Measurements from ENCODE around the gene CSMD2.
A peak's percentile ranks its signal among the peaks of the same experiment; 100 is the strongest.

Gene CSMD2

DNA sequence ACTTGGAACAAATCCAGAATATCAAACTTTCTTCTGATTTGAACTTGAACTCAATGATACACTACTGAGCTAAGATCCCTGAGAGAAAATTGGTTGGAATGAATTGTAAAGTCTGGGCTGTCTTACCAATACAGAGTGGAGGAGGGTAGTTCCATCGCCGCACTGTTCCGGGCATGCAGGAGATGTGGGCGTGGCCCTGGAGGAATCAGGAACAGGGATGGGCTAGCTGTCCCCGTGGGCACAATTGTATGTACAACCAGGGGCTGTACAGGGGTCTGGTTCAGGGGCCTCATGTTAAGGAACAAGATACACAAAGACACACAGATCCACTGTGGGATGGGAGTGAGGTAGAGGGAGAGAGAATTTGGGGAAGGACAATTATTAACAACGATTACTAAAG lies 548.2 kb downstream of the CSMD2 start:
- DNase-seq (ENCODE audit: low read depth, low spot score) = no peak

DNA sequence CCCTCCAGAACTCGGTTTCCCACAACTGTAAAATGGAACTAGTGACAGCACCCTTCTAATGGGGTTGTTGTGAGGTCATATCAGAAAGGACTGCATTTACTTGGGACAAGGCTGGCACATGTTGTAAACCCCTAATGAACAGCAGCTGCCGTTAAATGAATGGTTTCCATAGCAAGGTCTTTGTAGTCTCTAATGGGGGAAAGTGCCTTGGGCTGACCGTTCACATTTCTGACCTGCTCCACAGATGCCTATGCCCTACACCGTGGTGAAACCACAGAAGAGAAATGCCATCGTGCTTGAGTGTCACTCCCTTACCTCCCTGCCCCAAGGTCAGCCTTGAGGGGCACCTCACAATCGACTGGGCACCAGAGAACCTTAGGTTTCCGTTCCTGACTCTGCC lies 549.5 kb downstream of the CSMD2 start:
- no peak for DNase-seq (ENCODE audit: low read depth, low spot score)

DNA sequence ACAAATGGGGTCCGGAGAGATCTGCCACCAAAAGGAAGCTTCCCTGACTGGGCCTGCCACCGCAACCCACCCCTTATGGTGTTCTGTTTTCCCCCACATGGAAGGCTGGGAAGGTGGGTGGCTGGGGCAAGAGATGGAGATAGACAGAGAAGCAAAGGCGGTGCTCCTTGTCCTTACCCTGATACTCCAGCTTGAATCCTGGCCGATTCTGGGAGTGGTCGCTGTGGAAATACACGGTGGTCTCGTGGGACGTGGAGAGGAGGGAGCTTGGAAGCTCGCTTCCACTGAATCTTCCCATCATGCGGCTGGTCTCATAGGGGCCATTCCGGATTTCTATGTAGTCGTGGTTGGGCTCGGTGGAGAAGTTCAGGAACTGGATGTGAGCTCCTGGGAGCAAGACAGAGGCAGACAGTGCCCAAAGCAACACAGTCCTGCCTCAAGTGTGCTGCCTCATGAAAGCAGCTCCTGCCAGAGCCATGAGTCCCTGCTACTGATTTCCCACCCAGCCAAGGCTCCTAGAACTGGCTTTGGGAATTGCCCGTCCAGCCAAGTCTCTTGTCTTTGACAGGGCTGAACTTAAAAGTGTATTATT lies 554.1 kb downstream of the CSMD2 start:
- DNase-seq (ENCODE audit: low read depth, low spot score) = no peak

DNA sequence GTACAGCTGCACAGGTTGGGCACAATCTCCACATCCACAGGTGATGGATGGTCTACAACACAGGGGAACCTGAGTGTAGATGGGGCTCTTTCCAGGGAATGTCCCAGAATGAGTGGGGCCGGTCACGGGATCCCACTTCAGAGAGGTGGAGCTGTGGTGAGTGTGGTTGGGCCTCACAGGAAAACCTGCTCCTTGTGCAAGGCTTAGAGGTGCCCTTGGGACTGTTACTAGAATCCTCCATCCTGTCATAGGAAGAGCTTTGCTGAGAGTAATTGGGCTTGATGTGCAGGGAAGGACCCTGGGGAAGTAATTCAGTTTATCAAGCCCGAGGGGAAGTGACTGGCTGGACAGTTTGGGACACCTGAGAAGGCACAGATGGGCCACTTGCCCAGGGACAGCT lies 554.6 kb downstream of the CSMD2 start:
- no peak for DNase-seq (ENCODE audit: low read depth, low spot score)

DNA sequence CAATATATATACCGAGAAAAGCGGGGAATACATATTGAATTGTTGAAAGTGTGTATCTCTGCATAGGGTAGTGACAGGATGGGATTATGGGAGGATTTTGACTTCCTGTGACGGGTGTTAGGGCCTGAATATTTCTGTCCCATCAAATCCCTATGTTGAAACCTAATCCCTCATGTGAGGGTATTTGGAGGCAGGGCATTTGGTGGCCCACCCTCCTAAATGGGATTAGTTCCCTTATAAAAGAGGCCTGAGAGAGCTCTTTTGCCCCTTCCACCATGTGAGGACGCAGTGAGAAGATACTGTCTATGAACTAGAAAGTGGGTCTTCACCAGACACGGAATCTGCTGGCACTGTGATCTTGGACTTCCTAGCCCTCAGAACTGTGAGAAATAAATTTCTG lies 555.3 kb downstream of the CSMD2 start:
- DNase-seq (ENCODE audit: low read depth, low spot score) = no peak

DNA sequence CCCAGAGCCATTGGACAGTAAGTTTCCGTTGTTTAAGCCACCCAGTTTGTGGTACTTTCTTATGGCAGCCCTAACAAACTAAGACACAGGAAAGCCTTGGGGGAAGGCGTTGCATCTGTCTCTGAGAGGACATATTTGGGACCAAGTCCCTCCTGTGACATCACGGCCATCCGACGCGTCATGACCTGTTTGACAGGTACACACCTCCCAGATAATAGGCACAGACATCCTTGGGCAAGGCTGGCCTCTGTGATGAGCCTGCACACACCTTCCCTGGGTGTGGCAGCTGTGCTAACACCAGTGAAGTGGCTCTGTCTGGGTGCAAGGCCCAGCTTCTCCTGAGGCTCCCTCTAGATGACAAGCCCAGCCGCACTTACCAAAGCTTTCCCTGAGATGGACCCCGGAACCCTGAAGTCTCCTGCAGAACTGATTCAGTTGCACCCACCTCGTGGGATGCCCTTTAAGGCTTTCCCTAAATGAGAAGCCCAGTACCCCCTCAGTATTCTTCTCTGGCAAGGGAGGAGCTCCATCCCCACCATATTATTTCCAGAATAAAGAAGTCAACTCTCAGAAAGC lies 556.1 kb downstream of the CSMD2 start:
- no peak for DNase-seq (ENCODE audit: low read depth, low spot score)

DNA sequence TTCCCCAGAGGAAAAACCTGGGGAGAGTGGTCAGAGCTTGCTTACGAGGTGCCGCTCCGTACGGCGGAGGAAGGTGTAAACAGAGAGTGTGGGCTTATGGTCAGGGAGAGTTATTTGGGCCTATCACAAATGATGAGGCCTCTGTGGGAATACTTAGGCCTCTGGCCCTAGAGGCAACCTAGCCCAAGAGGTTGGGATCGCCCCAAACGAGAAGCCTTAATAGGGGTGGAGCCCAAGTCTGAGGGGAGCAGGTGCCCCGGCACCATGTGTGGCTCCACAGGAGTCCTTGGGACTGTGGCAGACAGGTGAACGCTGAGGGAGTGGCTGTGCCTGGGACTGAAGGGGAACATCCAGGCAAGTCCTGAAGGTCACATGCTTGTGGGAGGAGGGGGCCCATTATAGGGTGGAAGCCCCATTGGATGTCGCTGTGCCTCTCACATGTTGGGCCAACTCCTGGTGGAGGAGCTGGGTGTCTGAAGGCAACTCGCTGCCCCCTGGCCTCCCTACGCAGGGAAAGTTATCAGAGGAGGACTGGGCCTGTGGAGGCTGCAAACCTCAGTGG lies 557.5 kb downstream of the CSMD2 start:
- DNase-seq (ENCODE audit: low read depth, low spot score) = no peak

DNA sequence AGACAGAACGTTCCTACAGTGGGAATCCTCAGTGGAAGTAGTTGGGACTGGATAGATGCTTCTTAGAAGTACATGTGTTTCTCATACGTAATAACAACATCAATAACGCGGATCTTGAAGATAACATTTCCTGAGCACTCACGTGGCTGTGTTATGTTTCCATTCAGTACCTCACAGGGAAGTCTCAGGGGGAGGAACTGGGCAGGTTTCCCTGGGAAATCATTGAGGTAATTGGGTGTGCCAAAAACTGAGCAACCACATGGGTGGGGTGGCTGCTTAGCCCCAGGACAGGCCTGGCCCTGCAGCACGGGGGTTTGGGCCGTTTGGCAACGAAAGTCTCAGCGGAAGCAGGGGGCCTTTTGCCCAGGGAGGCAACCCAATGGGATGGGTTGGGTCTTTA lies 558.8 kb downstream of the CSMD2 start:
- no peak for DNase-seq (ENCODE audit: low read depth, low spot score)

DNA sequence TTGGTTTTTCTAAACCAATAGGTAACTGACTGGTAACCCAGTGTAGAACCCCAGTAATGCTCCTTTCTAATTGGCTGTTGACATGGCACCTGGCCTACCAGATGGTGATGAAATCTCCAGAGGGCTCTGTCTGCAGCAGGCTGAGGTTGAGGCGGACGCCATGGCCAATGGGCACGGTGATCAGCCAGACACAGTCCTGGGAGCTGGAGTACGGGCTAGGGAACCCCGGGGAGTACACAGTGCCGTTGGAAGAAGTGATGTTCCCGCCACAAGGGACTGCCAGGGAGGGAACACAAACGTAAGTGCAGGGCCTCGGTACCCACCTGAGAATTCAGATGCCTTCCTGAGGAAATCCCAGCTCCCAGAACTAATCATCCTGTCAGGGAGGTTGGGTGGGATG lies 562.8 kb downstream of the CSMD2 start:
- DNase-seq (ENCODE audit: low read depth, low spot score) = no peak

DNA sequence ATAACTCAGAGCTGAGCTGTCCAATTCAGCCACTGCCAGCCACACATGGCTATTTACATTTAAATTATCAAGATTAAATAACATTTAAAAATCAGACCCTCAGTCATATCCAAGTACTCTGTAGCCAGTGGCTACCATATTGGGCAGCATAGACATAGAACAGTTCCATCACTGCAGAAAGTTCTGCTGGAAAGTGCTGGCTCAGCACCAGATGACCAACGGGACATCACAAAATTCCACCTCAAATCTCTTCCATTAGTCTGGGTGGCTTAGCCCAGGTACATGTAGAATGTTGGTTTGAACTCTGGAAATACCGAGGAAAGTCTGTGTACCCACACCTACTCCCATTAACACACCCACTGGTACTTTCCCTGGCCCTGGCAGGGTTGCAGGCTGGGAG lies 563.3 kb downstream of the CSMD2 start:
- no peak for DNase-seq (ENCODE audit: low read depth, low spot score)

DNA sequence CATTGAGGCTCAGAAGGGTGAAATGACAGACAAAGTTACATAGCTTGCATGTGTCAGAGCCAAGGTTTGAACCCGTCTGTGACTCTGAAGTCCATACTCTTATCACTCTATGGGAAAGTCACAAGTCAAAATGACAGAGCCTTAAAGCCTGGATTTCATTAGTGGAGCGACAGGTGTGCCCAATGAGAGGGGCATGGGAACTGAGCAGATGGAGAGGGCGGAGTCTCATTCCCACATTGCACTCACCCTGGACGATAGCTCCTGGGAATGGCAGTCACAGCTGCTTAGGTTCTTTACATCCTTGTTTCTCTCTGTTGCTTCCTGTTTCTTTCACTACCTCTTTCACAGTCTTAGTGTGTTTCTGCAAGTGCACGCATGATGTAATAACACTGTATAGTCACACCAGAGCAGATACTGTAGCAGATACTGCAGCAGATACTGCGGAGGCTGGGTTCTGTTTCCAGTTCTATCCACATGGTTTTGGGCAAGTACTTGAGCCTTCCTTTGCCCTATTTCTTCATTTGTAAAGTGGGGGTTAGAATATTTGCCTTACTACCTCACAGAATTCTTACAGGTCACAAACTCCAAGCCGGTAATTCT lies 565.4 kb downstream of the CSMD2 start:
- DNase-seq (ENCODE audit: low read depth, low spot score) = no peak

DNA sequence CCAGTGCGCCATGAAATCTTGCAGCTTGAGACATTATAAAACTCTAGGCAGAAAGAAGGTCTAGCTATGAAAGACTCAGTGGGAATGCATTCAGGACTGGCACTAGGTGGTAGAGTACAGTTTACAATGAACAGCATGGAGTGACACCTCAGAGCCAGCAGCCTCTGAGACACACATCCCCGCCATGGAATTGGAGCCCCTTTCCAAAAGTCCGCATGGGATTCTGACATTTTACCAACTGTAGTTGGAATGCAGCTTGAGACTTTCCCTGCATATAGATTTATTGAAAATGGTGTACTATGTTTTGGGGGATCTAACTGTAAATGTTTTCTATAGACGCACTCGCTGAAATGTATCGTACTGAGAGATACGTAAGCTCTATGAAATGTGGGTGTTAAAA lies 576.3 kb downstream of the CSMD2 start:
- no peak for DNase-seq (ENCODE audit: low read depth, low spot score)

DNA sequence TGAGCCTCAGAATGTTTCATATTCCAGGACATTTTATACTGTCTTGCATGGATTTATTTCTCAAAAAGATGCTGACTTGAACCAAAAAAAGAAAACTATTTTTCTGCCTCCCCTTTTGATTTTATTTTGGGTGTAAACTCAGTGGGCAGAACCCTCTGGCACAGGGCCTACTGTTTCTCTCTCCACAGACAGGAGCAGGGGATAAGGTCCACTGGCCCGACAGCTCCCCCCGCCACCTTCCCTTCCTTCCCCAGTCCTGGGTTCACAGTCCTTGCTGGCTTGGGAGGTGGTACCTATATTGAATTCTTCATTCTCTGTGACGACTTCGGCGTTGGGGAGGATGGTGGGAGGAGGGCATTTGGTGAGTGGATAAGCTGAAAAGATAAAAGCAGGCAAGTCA lies 578.2 kb downstream of the CSMD2 start:
- no peak for DNase-seq (ENCODE audit: low read depth, low spot score)

DNA sequence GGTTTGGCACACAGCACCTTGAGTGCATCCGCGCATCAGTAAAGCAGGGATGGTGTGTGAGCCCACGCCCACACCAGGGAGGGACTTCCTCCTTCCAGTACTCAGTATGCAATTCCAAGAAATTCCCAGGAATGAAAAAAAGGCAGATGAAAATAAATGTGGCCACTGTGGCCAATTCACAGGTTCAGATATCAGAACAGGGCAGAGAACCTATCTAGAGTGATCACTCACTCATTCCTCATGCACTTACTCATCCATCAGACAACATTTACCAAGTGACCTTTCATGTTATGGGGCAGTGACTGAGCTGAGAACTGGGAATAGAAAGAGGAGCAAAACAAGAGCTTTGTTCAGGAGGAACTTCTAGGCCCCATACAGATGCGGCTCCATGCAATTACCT lies 578.9 kb downstream of the CSMD2 start:
- no peak for DNase-seq (ENCODE audit: low read depth, low spot score)

DNA sequence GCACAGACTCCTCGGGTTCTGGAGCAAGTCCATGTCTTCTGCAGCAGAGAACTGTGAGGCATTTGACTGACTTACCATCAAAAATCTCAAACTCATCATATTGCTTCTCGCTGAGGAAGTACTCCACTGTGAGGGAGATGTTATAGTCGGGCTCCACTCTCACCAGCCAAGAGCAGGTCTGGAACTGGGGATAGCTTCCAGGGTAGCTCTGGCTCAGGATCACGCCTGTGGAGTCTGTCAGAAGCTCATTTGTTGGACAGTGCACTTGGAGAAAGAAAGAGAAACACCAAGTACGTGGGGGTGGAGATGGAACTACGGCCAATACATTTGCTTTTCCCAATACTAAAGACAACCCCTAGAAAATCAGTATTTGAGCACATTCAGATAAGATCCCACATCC lies 581.5 kb downstream of the CSMD2 start:
- DNase-seq (ENCODE audit: low read depth, low spot score) = no peak

DNA sequence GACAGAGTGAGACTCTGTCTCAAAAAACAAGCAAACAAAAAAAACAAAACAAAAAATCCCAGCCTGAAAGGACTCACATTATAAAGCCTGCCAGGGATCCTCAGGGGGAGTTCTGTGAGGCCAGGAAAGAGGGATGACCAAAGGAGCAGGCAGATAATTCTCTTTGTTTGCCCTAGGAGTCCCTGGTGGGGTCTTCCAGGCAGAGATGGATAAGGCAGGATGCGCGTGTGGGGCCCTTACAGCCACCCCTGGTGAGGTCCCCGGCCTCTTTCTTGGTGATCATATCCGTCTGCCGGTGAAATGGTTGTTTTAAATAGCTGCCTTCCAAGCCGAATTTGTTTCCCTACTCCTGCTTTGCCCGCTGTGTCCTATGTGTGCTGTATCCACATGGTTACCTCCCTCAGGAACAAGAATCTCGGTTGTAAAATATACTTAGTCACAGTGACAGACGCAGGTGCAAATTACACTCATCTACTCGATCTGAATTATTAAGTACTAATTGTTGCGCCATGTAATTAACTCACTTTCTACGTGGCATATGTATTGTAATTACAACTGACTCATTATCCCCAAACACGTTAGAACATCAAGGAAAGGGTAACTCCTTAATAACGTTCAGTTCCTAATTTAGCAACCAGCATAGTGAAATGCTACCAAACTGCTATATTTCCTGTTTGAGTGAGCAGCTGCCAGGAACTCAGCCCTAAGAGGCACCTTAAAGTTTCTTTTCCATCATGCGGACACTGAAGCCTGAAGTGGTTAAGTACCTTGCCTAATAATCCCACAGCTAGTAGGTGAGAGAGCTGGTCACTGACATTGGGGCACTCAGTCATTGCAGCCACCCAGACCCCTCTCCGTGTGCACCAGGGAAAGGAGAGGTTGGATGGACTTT lies 586.2 kb downstream of the CSMD2 start:
- DNase-seq (ENCODE audit: low read depth, low spot score) = no peak

DNA sequence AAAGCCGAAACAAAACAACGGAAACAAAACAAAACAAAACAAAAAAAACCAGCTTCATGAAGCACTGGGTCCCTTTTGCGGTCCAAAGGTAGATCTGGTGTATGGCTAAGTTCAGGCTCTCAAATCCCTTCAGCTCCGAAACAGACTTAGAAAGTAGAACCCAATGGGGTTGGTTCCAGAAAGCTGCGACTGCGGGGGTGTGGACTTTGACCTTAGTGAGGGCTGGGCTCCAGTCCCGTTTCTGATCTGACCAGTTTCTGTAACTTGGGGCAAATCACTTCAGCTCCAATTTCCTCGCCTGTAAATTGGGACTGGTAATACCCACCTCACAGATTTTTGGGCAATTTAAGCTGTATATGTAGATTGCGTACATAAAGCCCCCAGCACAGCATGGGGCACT lies 587.4 kb downstream of the CSMD2 start:
- DNase-seq (ENCODE audit: low read depth, low spot score) = no peak

DNA sequence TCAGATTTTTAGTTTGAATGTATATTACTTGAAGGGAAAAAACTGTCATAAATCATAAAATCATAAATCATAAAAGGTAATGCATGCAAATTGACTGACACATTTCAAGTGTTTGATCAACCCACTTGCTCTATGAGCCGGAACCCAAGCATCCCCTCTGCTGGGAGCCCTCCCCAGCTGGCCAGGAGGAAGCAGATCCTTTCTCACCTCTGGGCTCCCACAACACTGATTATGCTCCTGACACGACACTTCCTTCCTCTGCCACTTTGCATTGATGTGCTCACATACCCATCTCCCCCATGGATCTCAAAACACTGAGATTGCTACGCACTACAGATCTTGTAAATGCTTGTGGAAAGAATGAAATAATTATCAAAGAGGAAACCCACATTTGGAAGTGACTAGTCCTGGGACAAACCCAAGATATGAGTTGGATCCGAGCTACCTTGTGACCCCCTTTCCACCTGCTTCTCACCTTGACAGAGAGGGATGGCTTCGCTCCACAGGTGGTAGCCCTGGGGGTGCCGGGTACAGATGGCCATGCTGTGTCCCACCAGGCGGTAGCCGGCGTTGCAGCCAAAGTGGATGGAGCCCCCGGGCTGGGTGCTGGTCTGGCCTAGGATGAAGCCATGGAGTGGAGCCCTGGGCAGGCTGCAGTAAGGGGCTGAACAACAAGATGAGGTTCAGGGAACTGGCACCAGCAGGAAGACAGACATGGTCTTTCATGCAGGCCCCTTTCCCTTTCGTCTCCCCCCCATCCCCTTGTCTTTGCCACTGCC lies 588.0 kb downstream of the CSMD2 start:
- DNase-seq (ENCODE audit: low read depth, low spot score) = peak; percentile 5

DNA sequence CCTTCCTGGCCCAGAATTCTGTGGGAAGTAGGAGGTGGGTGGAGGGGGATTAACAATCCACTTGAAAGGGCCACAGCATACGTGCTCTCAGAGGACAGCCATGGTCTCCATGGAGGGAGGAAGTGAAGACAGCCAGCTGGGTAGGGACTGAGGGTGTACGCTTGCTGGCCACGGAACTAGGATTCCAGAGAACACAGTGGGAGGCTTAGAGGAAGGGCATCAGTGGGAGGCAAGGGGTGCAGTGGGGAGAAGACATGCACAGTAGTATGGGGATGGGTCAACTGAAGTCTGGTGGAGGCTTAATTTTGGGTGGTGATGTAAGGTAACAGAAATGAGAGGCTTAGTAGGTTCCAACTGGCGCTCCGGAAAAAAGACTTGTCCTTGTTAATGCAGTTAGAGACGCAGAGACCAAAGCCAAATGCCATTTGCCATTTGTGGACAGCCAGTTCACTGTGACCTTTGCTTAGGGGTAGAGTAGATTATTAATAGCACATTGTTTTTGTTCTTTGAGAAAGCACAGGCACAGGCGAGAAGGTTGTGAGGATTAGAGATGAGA lies 589.6 kb downstream of the CSMD2 start:
- no peak for DNase-seq (ENCODE audit: low read depth, low spot score)

DNA sequence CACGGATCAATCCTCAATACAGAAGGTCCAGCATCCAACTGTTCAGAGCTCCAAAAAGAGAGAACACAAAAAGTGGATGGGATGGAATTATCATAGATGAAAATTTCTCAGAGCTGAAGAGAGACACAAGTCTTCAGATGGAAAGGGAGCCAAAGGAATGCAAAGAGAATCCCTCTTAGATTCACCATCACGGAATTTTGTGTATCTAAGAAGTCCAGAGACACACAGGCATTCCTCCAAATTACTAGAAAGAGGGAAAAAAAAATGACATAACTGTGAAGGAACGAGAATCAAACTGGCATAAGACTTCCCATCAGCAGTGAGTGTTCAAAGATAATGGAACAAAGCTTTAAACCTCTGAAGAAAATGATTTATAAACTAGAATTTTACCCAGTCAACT lies 591.4 kb downstream of the CSMD2 start:
- DNase-seq (ENCODE audit: low read depth, low spot score) = no peak

DNA sequence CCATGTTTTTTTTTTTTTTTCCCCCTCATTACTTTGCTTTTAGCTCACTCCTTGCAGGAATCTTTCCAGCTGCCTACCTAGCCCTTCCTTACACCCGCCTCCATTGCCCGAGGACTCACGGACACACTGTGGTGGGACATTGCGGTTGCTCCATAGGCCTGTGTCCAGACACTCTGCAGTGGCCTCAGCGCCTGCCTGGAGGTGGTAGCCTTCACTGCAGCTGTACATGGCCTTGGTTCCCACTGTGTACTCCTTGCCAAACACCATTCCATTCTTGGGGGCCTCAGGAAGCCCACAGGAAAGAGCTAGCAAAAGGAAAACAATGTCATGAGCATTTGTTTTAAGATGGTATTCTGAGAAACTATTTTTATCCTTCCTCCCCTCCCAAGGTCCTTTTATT lies 592.6 kb downstream of the CSMD2 start:
- no peak for DNase-seq (ENCODE audit: low read depth, low spot score)

Data from ELF-1 (cell line).